Right ventricle myocardium inferior (tissue), 1 donor: Measurements from ENCODE around the gene SUSD5. TPM values are rescaled to one million over a fixed set of nuclear protein-coding genes. Genes with fewer than 3 reads are reported as not detected.
"Not testable (repeated sequence)": the region's sequence is repeated elsewhere in the genome, so short reads cannot be mapped to it uniquely, and the experiment has no call there.

Source experiments
- ATAC-seq: fragments of 200-7000 bp; cut with Tn5 transposase; one replicate; pipeline ENCODE4 v1.9.1; 2020; ENCODE audit warnings: mild to moderate bottlenecking, moderate library complexity
- DNase-seq: peaks from one replicate; pipeline ENCODE4 v3.0.0; 2021; ENCODE audit errors: missing footprints
- intact Hi-C: fragments of 100-400 bp; cut with DNase I; formaldehyde crosslinking; loops from one replicate; pipeline ENCODE4 v1.11.0; 2022
- total RNA-seq: library from RNA; stranded (reverse); fragmentation: NEBNext Ultra II Directional; extraction: Animal tissue kit (Norgen Biotek cat#: 25700); gene quantifications from one replicate; pipeline ENCODE4 v1.2.1, GENCODE V29; 2021
- donor health status: DM: no; HTN: yes; CAD: no; lungs with severe emphysema.

Gene SUSD5
- total RNA-seq, 1 donor from 2014 or later: 2.8 TPM

GRCh38 chr3:33131331-33132018, 87.1 kb downstream of the SUSD5 start:
- no peak for DNase-seq
- no peak for ATAC-seq
- intact Hi-C loops: loop anchor here (1.0 kb wide), 1 partner anchor 242 kb away; no protein-coding TSS in a partner anchor

GRCh38 chr3:33130144-33130543, 88.5 kb downstream of the SUSD5 start:
- intact Hi-C loops: no loop called here
- DNase-seq (no peak), ATAC-seq (no peak)

GRCh38 chr3:33128706-33129105, 89.9 kb downstream of the SUSD5 start:
- ATAC-seq (no peak), DNase-seq (no peak)
- intact Hi-C loops: no loop called here

GRCh38 chr3:33125840-33126239, 92.8 kb downstream of the SUSD5 start:
- DNase-seq (no peak), ATAC-seq (no peak)
- intact Hi-C loops: no loop called here

- intact Hi-C loops: no loop called here
- no peak for DNase-seq
- ATAC-seq: no peak
These were observed 94.0 kb downstream of the SUSD5 start for GRCh38 chr3:33124638-33125037.

- no peak for ATAC-seq
- intact Hi-C loops: no loop called here
These were observed 95.6 kb downstream of the SUSD5 start for GRCh38 chr3:33122991-33123390.

GRCh38 chr3:33119891-33120290, 98.7 kb downstream of the SUSD5 start:
- DNase-seq: no peak
- peak; percentile 19 for ATAC-seq
- intact Hi-C loops: loop anchor here (10.0 kb wide), 1 partner anchor 315 kb away; no protein-coding TSS in a partner anchor

More at GRCh38 chr3:33122991-33123390, 95.6 kb downstream of the SUSD5 start:
- no peak for DNase-seq

GRCh38 chr3:33117461-33117860, 101.1 kb downstream of the SUSD5 start:
- ATAC-seq: no peak
- DNase-seq: no peak
- intact Hi-C loops: loop anchor here (10.0 kb wide), 1 partner anchor 317 kb away; no protein-coding TSS in a partner anchor

GRCh38 chr3:33115024-33115768, 103.4 kb downstream of the SUSD5 start:
- DNase-seq (peak; percentile 76), ATAC-seq (peak; percentile 69)
- intact Hi-C loops: loop anchor here (2.0 to 10.0 kb wide), 2 partner anchors 18 to 320 kb away; partner anchors contain the start of genes GLB1 and TMPPE

GRCh38 chr3:33114622-33115023, 104.0 kb downstream of the SUSD5 start:
- no peak for DNase-seq
- no peak for ATAC-seq
- intact Hi-C loops: loop anchor here (2.0 to 10.0 kb wide), 2 partner anchors 18 to 320 kb away; partner anchors contain the start of genes GLB1 and TMPPE

GRCh38 chr3:33113772-33114621, 104.6 kb downstream of the SUSD5 start, which contains the start of gene CRTAP:
Gene CRTAP, plus strand, starts transcription at chr3:33114014. Its CDS starts 64 bp downstream, at chr3:33114078.
- ATAC-seq: peak; percentile 97
- intact Hi-C loops: loop anchor here (2.0 to 10.0 kb wide), 2 partner anchors 17 to 321 kb away; partner anchors contain the start of genes GLB1 and TMPPE

GRCh38 chr3:33111581-33111980, 107.0 kb downstream of the SUSD5 start:
- DNase-seq: no peak
- no peak for ATAC-seq
- intact Hi-C loops: loop anchor here (10.0 kb wide), 1 partner anchor 323 kb away; no protein-coding TSS in a partner anchor

More at GRCh38 chr3:33113772-33114621, 104.6 kb downstream of the SUSD5 start, which contains the start of gene CRTAP:
- DNase-seq: peak; percentile 98

GRCh38 chr3:33106854-33107253, 111.8 kb downstream of the SUSD5 start:
- DNase-seq, intact Hi-C loops, ATAC-seq: not testable (repeated sequence)

- intact Hi-C loops: no loop called here
These were observed 113.2 kb downstream of the SUSD5 start for GRCh38 chr3:33105341-33105948.

GRCh38 chr3:33104803-33105202, 113.8 kb downstream of the SUSD5 start:
- DNase-seq: no peak
- ATAC-seq: no peak
- intact Hi-C loops: no loop called here

More at GRCh38 chr3:33105341-33105948, 113.2 kb downstream of the SUSD5 start:
- no peak for DNase-seq
- no peak for ATAC-seq

GRCh38 chr3:33103480-33103879, 115.1 kb downstream of the SUSD5 start:
- ATAC-seq: no peak
- no peak for DNase-seq
- intact Hi-C loops: no loop called here

GRCh38 chr3:33103034-33103433, 115.6 kb downstream of the SUSD5 start:
- DNase-seq: no peak
- ATAC-seq: no peak
- intact Hi-C loops: no loop called here

GRCh38 chr3:33100229-33100628, 118.4 kb downstream of the SUSD5 start:
- DNase-seq (no peak), ATAC-seq (no peak)

More at GRCh38 chr3:33100229-33100628, 118.4 kb downstream of the SUSD5 start:
- intact Hi-C loops: no loop called here
